Measurements from ENCODE around the gene UNC13B. TPM values are rescaled to one million over a fixed set of nuclear protein-coding genes. Genes with fewer than 3 reads are reported as not detected.

The UNC13B gene
- polyA plus RNA-seq, 3 donors = 9.9 to 21.9 (median 14.3) TPM

DNA sequence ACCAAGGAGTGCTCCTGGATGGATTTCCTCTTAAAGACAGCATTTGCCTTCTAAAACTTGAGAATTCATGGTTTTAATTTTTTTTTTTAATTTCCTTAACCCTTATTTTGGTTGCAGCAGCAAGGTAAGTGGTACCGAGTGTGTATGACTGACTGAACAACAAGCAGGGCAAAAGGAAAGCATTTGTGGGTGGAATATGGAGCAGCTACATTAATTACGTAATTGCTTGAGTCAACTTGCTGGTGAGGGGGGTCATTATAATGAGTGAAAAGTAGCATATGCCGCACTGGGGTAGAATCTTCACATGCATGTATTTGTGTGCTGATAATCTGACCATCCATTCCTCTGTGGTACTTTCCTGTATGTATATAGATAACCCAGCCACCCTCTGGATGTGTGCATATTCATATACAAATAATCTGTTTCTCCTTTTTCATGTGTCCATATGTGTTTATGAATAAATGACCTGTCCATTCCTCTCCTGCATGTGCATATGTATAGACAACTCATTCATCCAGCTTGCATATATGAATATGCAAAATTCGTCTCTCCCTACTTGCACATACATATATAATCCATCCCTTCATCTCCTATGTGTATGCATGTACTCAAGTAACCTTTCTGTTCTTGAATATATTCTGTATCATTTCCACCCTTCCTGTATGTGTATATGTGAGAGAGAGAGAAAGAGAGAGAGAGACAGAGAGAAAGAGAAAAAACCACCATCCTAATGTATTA is 180.6 kb downstream of the UNC13B start:
- no peak overlapping the region for H3K27ac ChIP-seq (ENCODE audit: low read depth, low read length)

DNA sequence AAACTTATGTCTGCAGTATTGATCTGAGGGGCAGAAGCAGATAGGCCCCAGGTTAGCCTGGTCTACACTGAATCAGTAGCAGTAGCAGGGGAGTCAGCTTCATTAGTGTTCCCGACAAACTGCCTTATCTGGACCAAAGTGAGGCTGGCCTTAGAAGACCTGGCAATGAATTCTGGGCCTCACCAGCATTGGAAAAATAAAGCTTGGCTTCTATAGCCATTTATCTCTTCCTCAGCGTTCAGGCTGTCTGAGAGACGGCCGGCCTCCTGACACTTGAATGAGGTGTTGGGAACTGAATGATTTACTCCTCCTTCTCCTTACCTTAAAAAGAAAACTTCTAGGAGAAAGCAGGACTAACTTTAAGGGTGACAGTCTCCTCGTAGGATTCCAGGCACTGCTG is 186.3 kb downstream of the UNC13B start:
- no peak overlapping the region for H3K27ac ChIP-seq (ENCODE audit: low read depth, low read length)
- 42 to 91% (median 85%) methylated on average over 5 of the region's 5 CpGs for WGBS, 3 donors

More for the DNA sequence above, 180.6 kb downstream of the UNC13B start:
- 70 to 80% (median 71%) methylated on average over 4 of the region's 4 CpGs for WGBS, 3 donors

DNA sequence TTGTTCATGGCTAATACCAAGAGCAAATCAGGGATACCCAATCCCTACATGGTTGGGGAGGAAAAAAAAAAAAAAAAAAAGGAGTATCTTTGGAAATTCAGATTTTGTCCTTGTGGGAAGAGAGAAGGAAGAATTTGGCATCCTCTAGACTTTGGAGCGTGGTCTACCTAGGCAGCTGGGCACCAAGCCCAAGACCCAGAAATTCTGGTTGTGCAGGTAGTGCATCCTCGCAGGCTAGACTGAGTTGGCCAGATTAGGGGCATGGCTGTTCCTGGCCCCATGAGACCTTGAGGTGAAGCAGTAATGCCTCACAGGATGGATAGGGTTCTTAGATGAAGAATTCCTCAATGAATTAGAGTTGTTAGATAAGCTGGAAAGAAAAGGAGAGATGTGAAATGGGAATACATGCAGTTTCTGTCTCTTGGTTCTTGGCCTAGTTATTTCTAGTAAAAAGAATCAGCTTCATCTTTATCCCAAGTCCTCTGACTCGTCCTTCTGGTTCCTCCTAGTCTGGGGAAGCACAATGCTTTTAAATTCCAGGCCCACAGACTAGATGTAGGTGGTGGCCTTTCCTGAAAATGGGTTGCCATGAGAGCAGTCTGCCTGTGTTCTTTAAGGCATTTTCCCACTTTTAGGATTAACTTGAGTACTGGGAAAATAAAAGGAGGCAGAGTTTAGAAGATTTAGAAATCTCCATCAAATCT is 187.6 kb downstream of the UNC13B start:
- no peak overlapping the region for H3K27ac ChIP-seq (ENCODE audit: low read depth, low read length)
- 61 to 86% (median 85%) methylated on average over 3 of the region's 3 CpGs for WGBS, 3 donors

DNA sequence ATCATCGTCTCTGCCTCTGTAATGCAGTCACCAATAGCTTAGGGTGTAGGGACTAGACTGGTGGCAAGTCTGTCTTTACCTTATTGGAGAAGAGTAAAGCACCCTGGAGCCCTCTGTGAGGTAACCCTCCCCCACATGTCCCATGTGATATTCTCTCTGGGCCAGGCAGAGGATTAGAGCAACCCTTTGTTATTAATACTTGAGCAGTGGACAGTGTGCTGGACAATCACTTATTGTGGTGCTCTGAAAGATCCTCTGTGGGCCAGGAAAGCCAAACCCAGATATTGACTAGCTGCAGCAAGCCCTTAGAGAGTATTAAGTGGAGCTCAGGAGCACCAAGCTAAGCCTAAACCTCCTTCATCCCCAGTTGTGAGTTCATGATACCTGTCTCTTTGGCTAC is 188.4 kb downstream of the UNC13B start:
- no peak overlapping the region for H3K27ac ChIP-seq (ENCODE audit: low read depth, low read length)
- 89 to 100% (median 93%) methylated on average over 1 of the region's 1 CpG for WGBS, 3 donors

DNA sequence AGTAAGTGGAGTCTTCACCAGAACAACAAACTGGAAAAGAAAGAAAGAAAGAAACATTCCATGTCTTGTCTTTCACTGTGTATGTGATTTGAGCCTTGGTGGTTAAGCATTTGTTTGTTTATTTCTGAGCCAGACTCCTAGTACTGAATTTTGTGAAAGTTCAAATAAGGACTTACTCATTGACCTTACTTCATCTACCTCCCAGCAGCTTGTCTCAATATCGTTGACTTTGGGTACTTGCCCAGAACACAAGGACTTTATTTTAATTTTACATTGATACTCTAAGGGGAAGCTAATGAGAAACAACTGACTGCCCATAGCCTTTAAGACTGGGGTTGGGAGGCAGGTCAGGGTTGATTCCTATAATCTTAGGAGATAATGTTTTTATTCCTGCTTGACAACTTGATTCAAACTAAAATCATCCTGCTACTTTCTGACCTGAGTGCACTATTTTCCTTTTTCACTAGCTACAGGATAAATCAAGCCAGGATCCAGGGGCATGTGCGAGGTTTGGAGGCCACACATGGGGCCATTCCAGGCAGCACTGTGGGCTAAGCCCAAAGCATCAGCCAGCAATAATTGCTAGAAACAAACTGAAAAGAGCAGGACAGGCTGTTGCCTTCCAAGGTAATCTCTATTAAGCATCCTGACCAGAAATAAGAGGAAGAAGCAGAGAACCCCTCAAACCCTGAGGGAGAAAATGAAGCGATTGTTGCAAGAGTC is 189.2 kb downstream of the UNC13B start:
- no peak overlapping the region for H3K27ac ChIP-seq (ENCODE audit: low read depth, low read length)
- WGBS, 3 donors = 47 to 74% (median 64%) methylated on average over 3 of the region's 3 CpGs

DNA sequence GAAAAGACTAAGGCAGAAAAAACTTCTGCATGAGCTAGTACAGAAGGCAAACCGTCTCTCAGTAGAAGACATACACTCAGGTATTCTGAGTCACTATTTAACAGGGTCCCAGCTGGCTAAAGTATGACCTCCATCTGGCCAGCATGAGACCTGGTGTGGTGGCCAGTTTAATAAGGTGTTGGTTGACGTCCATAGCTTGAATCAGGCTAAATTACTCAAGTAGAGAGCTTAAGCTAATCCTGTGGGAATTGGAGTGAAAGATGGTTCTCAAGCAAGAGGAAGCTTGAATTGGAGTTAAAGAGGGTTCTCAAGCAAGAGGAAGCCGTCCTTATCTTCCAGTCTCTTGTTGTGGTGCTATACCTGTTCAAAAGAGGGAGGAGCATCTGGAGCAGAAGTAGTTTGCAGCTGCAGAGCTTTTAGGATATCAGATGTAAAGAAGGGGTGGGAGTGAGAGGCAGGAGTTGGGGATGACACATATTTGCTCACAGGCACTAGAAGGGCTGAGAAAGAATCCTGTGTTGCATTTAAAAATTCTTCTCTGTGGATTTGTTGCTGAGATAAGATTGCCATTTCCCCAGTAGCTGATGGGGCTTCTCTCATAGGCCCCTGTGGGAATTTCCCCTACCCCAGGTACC is 192.0 kb downstream of the UNC13B start:
- 85 to 89% (median 87%) methylated on average over 3 of the region's 3 CpGs for WGBS, 3 donors
- no peak overlapping the region for H3K27ac ChIP-seq (ENCODE audit: low read depth, low read length)

DNA sequence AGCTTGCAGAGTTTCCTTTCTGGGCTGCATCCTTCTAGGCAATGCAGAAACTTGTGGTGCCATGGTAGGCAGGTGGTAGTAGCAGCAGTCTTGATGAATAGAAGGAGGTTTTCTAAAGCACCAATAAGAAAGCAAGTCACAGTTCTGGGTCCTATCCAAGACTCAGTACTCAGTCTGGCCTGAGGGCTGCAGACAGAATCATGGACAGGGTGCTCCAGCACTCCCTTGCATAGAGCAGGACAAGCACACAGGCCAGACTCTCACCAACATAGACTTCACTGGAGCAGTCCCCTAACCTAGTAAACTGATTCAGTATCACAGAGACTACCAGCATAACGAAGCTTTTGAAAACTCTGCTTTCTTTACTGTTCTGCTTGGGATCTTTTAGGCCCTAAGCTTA is 194.1 kb downstream of the UNC13B start:
- WGBS, 3 donors = 87 to 97% (median 95%) methylated on average over 1 of the region's 1 CpG

DNA sequence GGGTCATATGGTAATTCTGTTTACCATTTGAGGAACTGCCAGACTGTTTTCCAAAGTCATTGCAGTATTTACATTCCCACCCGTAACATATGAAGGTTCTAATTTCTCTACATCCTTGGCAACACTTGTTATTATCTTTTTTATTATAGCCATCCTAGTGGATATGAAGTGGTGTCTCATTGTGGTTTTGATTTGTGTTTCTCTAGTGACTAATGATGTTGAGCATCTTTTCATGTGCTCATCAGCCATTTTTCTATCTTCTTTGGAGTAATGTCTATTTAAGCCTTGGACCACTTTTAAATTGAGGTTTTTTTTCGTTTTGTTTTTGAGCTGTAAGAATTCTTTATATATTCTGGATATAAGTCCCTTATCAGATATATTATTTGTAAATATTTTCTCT is 195.3 kb downstream of the UNC13B start:
- WGBS, 3 donors = 75 to 91% (median 89%) methylated on average over 2 of the region's 2 CpGs
- no peak overlapping the region for H3K27ac ChIP-seq (ENCODE audit: low read depth, low read length)

More for the DNA sequence above, 194.1 kb downstream of the UNC13B start:
- no peak overlapping the region for H3K27ac ChIP-seq (ENCODE audit: low read depth, low read length)

DNA sequence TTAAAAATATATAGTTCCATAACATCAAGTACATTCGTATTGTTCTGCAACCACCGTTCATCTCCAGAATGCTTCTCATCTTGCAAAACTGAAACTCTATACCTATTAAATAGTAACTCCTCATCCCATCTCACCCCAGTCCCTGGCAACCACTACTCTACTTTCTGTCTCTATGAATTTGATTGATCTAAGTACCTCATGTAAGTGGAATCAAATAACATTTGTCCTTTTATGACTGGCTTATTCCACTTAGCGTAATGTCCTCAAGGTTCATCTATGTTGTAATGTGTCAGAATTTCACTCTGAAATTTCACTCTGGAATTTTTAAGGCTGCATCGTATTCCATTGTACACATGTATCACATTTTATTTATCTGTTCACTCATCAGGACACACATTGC is 196.0 kb downstream of the UNC13B start:
- WGBS, 3 donors = 95 to 98% (median 96%) methylated on average over 4 of the region's 4 CpGs
- H3K27ac ChIP-seq (ENCODE audit: low read depth, low read length) = no peak overlapping the region

DNA sequence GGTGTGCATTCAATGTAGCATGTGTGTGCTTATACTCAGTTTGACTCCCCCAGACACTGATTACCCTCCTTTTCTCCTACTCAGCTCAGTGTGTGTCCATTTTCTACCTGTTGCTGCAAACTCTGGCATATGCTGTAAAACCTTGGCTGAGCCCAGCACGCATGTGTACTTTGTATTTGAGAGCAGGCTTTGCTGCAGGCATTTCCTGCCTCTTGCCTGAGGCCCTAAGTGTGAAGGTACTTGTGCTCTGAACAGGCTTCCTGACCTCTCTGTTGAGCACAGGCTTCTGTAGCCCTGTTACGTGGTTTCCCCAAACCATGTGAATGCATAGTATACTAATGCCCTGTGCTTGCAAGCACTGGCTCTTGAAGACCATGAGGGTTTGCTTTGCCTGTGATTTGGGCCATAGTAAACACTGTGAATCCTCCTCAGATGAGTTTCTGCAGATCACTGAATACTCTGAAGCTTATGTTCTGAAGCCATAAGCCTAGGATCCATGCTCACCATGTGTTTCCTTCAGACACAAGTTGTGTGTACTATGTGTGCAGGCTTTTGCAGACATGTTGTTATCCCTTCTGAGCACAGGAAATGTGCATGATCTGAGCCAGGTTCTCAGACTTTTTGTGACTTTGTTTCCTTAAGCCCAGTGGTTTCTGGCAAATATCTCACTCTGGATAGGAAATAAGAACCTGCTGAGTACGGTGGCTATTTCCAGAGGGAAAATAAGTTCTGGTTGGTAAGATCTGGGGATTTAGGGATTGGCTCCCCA is 203.2 kb downstream of the UNC13B start:
- no peak overlapping the region for H3K27ac ChIP-seq (ENCODE audit: low read depth, low read length)
- WGBS, 3 donors = 70 to 79% (median 77%) methylated on average over 3 of the region's 3 CpGs

DNA sequence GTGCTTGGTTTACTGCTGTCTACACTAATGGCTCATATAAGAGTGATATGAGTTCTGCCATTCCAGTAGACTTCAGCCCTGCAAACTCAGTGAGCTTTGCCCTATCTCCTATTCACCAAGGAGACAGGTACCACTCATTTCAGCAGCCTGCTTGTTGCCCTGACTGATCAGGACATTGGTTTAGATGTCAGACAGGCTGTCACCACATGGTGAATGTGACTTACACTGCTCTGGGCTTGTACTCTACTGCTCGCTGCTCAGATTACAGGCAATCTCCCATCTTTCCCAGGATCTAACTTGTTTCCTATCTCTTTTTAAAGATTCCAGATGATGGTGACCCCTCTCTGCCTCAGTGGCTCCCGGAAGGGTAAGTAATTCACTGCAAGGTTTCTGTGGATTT is 204.8 kb downstream of the UNC13B start:
- WGBS, 3 donors = 93 to 100% (median 94%) methylated on average over 2 of the region's 2 CpGs

DNA sequence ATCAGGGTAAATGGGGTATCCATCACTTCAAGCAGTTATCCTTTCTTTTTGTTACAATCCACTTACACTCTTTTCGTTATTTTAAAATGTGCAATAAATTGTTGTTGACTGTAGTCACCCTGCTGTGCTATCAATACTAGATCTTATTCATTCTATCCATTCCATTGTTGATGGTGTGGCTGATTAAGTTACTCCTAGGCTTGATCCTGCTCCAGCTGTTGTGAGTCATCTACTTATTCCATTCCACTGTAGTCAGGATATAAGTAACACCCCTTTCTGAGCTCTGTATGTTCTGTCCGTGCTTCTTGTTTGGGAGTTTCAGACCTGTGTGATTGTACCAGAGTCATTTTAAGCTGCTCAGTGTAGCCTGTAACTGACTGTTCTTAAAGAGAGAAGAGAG is 205.6 kb downstream of the UNC13B start:
- H3K27ac ChIP-seq (ENCODE audit: low read depth, low read length) = no peak overlapping the region
- WGBS, 3 donors = 83 to 95% (median 91%) methylated on average over 2 of the region's 2 CpGs

More for the DNA sequence above, 204.8 kb downstream of the UNC13B start:
- no peak overlapping the region for H3K27ac ChIP-seq (ENCODE audit: low read depth, low read length)

DNA sequence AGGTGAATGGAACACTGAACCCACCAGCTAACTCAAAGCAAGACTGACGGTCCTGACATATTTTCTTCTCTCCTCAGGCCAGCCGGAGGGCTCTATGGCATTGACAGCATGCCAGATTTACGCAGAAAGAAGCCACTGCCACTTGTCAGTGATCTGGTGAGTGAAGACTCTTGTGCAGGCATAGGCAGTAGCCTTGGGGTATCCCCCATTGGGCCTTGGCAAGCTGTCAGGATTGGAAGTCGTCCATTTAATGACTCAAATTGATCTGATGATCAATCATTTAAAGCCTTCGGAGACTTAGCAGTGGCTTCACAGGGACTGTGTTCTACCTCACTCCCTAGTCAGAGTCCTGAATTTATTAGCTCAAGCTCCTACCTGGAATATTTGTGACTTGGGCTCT is 208.4 kb downstream of the UNC13B start:
- 83 to 96% (median 93%) methylated on average over 5 of the region's 5 CpGs for WGBS, 3 donors
- no peak overlapping the region for H3K27ac ChIP-seq (ENCODE audit: low read depth, low read length)

DNA sequence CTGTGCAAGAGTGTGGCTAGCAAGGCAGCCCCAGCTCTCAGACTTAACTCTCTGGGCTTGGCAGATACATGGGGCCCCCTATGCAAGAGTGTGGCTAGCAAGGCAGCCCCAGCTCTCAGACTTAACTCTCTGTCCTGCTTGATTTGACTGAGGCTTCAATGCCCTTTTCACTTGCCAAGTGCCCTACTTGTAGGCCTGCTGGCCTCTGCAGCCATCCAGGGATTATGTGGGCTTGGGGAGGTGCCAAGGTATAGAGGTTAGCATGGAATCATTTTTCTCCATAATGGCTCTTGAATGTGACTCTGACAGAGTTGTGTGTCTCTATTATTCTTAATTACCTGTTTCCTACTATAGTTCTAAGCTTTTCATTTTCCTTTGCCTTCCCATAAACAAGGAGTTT is 212.6 kb downstream of the UNC13B start:
- no peak overlapping the region for H3K27ac ChIP-seq (ENCODE audit: low read depth, low read length)

DNA sequence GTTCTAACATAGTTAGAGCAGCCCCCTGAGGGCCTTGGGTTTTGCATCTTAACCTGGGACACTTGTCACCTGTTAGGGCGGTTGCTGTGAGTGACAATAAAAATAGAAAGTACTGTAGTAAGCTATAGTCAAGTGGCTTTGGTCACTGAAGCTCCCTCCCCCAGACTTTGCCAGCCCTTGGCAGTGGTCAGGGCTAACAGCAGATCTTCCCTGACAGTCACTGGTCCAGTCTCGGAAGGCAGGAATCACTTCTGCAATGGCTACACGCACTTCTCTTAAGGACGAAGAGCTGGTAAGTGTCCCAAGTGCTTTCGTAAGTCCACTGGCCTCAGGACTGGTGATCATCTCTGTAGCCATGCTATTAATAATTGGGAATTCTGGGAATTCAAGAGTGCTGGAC is 213.1 kb downstream of the UNC13B start:
- 92 to 96% (median 96%) methylated on average over 5 of the region's 5 CpGs for WGBS, 3 donors

DNA sequence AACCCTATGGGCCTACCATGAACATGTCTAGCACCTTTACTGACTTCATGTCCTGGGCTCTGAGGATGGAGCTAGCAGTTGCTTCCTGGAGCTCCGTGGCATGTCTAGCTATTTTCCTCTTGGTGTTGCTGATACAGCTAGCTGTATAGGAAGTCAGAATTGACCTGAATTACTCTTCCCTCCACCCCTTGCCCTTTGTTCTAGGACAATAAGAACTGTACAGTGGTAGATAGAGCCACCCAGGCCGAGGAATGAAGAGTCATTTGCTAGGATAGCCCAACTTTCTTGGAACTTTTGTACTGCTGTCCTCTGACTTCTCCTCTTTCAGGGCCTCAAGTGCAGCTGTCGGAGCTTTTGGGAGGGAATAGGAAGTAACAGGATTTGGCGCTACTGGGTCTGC is 218.2 kb downstream of the UNC13B start:
- H3K27ac ChIP-seq (ENCODE audit: low read depth, low read length) = no peak overlapping the region
- 85 to 97% (median 92%) methylated on average over 4 of the region's 4 CpGs for WGBS, 3 donors

More for the DNA sequence above, 213.1 kb downstream of the UNC13B start:
- H3K27ac ChIP-seq (ENCODE audit: low read depth, low read length) = no peak overlapping the region

DNA sequence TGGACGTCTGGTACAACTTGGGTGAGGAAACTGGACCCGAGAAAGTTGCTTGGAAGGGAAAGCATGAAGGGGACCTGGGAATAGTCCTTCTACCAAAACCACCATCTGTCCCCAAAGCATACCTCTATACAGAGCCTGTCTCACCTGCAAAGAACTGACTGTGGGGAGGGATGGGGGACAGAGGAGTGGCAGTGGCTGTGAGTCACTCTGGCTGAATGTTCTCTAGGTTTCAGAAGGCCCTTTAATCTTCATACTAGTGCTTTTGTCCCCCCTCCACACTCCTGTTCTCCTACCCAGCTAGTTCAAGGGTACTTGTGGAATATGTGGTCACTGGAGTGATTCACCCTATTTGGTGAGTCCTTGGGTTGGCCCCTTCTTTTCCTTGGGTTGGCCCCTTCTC is 218.8 kb downstream of the UNC13B start:
- WGBS, 3 donors = 87 to 94% (median 93%) methylated on average over 2 of the region's 2 CpGs

DNA sequence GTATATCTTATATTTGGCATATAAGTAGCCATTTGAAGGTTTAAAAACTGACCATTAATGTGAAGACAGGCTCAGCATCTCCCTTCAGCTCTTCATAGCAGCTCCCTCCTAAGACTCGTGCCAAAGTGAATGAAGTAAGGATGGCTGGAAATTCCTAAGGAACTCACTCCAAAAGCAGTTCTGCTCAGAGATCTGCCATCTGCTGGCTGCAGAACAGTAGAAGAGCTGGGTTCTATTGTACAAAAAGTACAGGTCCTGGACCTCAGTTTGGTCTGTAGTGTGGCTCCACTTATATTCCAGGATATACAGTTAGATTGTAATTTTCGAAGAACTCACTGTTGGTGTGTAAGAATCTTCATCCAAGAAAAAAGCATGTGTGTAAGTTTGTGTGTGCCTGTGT is 223.2 kb downstream of the UNC13B start:
- 61 to 78% (median 74%) methylated on average over 2 of the region's 2 CpGs for WGBS, 3 donors
- no peak overlapping the region for H3K27ac ChIP-seq (ENCODE audit: low read depth, low read length)

More for the DNA sequence above, 218.8 kb downstream of the UNC13B start:
- no peak overlapping the region for H3K27ac ChIP-seq (ENCODE audit: low read depth, low read length)
